Heart left ventricle (tissue), 13 donors: ENCODE measurements around the gene HOMER1.

ENCODE experiments used
- POLR2A ChIP-seq, 2 donors: fragments of 450-650 bp; IDR thresholded peaks; one replicate each; pipeline ENCODE4 v1.6.1; 2017; ENCODE audit warnings: antibody characterized with exemption in 2 of 2, mild to moderate bottlenecking in 2 of 2, moderate library complexity in 2 of 2
- TF ChIP-seq, protein P1 (sequence below), 12 donors: fragments of 200-600 bp; sonication (generic) in 4 of 12; IDR thresholded peaks; one replicate each; pipeline versions ENCODE4 v1.5.0 to v1.8.0; 2018 to 2022; ENCODE audit warnings: antibody characterized with exemption in 12 of 12, mild to moderate bottlenecking in 5 of 12
- donor health status: ischemic (EF 13 %, LVEDD 7.1; RV severe dilation, severe dysfunction).
- donor health status: DM: no; HTN: yes; CAD: no.
- donor health status: DM: no; HTN: no; CAD: no.
- donor health status: ischemic (EF 25% LVEDD 6.9; RV normal size, moderate dysfunction).
- donor health status: ischemic (EF 25% LVEDD 5.7; RV mildly dilated, moderate dysfunction).
- donor health status: ischemic (EF 35%, LVEDD 5.7; RV mildly dilated, moderate dysfunction).
- donor health status: nonischemic (EF 11% LVEDD 7.7; RV severe dilation, severe dysfunction).
- donor health status: DM: yes; HTN: yes; CAD: no.
- donor health status: PGD.
- donor health status: ischemic (EF 29% LVEDD 5.4; RV normal size, mild dysfunction).
- donor health status: nonischemic (EF 23%, LVEDD 6.1; RV moderate dilation, normal function).

- TF ChIP-seq, protein P1, sequence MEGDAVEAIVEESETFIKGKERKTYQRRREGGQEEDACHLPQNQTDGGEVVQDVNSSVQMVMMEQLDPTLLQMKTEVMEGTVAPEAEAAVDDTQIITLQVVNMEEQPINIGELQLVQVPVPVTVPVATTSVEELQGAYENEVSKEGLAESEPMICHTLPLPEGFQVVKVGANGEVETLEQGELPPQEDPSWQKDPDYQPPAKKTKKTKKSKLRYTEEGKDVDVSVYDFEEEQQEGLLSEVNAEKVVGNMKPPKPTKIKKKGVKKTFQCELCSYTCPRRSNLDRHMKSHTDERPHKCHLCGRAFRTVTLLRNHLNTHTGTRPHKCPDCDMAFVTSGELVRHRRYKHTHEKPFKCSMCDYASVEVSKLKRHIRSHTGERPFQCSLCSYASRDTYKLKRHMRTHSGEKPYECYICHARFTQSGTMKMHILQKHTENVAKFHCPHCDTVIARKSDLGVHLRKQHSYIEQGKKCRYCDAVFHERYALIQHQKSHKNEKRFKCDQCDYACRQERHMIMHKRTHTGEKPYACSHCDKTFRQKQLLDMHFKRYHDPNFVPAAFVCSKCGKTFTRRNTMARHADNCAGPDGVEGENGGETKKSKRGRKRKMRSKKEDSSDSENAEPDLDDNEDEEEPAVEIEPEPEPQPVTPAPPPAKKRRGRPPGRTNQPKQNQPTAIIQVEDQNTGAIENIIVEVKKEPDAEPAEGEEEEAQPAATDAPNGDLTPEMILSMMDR (IDR thresholded peaks at IDR 0.05): no peak
- no peak for TF ChIP-seq POLR2A (IDR thresholded peaks at IDR 0.05)
Observed at GRCh38 chr5:79493596-79494345, 20.2 kb downstream of the HOMER1 start.
